ENCODE data around the gene RAB1A.

- TF ChIP-seq CTCF (optimal IDR thresholded peaks at IDR 0.05 in 1 of 3, IDR thresholded peaks at IDR 0.05 in 1 of 3, conservative IDR thresholded peaks at IDR 0.05 in 1 of 3; ENCODE audit: extremely low read depth in 1 of 3, insufficient read depth in 2 of 3, low read length in 3 of 3) (no peak), EZH2 (IDR thresholded peaks at IDR 0.05; ENCODE audit: low read length) (no peak)
These were observed 61.9 kb downstream of the RAB1A start for GRCh38 chr2:65067806-65068553.
